Stimulated activated CD4-positive, alpha-beta T cell treated with anti-CD3 and anti-CD28 coated beads, Interleukin-12 subunit alpha, Interleukin-12 subunit beta, amount 100 ng/mL, for 4 hours (primary cell): Measurements from ENCODE around the gene ADGRB3.
"Not testable (repeated sequence)": the region's sequence is repeated elsewhere in the genome, so short reads cannot be mapped to it uniquely, and the experiment has no call there.

Source experiments
- DNase-seq: peaks from one replicate; pipeline ENCODE4 v3.0.0-alpha.2; 2020

The ADGRB3 gene

DNA sequence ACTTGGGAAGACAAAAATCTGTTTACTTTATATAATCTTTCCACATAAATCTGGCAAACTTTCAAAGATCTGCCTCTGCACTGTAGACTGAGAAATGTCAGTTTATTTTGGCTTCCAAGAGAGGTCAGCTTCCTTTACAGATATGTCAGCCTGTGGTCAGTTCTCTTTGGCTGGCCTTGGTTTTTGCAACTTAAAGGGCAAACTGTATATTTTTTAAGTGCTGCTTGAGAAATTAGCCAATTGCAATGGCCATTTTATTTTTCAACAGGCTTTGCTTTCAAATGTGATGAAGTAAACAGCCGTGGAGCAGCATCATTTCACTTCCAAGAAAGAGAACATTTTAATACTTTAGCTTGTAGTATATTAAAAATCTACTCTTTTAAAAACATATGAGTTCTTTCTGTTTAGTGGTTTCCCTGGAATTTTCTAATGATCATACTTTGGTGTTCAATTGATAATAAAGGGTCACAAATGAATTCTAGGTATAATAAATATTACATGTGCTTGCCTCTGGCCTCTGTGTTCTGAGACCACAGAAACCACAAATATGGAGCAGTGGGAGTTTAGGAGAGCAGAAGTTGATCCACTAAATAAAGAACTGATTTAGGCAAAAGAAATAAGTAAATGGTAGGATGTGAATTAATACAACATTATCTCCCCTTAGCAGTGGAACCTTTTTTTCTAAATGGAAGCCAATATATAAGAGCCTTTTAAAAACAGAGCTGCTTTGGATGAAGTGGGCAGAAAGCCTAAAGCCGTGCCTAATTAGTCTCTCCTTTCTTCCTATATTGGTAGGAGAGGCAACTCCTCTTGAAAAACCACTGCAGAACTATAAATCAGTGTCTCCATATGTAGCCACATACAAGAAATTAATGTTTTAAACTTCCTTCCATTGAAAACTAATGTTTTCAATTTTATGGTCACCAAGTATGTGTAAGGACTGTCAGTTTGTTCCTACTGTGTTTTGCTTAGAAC, 16.2 kb downstream of the ADGRB3 start:
- no peak for DNase-seq

- no peak for DNase-seq
These were observed 17.0 kb downstream of the ADGRB3 start for GRCh38 chr6:68652117-68652536.

- no peak for DNase-seq
These were observed 18.1 kb downstream of the ADGRB3 start for GRCh38 chr6:68653074-68653705.

DNA sequence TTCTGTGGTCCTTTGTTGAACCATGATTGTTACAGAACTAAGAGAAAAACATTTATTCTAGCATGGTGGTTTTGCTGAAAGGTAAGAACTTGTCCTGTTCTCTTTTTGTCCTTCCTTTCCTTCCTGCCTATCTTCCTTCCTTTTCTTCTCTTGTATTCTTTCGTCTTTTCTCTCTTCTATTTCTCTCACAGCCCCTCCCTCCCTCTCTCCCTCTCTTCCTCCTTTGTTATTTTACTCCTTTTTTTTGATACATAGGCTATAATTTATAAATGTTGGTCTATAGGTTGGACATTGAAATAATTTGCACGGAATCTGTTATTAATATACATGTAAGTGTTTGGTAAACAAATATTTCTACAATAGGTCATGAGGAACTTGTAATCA, 18.6 kb downstream of the ADGRB3 start:
- no peak for DNase-seq

GRCh38 chr6:68654134-68654533, 19.1 kb downstream of the ADGRB3 start:
- DNase-seq, result no peak

DNA sequence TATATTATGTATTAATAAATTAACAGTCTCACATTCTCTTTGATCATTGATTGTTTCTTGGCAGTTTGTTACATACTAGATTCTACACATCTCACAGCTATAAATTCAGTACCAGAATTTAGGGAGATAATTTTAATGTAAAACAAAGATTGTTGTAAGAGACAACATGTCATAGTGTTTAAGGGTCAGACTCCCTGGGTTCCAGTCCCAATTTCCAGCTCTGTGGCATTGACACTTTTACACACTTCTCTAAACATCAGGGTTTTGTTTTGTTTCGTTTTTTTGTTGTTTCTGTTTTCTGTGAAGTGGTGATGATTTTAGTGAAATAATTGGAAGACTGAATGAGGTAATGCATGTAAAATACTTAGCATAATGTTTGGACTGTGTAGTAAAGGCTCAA, 19.9 kb downstream of the ADGRB3 start:
- no peak for DNase-seq

DNA sequence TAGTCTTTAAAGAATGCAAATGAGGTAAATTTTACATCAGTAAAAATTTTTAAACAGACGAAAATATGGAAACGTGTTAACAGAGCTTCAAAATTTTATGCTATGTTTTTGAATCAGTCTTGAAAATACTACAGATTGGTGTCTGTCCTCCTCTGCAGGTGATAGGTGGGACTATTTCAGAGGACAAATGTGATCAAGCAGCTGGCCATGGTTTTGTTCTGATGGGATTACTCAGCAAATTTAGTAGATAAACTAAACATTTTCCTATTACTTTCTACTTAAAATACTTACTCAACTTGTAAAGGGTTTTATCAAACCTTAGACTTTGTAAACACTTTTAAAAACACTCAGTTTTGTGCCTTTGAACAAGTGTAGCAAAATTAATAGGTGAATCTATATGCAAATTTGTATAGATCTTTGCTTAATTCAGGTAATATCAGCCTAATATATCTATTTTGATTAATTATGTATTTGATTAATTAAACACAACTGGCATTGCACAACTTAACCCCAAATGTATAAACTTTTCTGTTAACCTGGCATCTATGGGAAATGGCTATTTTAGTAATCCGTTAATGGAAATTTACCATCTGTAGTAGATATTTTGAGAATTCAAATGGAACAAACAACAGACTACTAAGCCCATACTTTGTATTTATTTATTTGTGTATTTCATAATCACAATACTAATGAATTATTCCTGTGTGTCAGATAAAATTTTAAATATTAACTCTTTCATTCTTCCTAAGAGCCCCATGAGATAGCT, 22.5 kb downstream of the ADGRB3 start:
- no peak for DNase-seq

GRCh38 chr6:68658338-68658737, 23.3 kb downstream of the ADGRB3 start:
- no peak for DNase-seq

GRCh38 chr6:68673255-68673654, 38.2 kb downstream of the ADGRB3 start:
- no peak for DNase-seq

- DNase-seq, result no peak
These were observed 40.5 kb downstream of the ADGRB3 start for GRCh38 chr6:68675548-68675947.

- DNase-seq, result not testable (repeated sequence)
These were observed 41.0 kb downstream of the ADGRB3 start for GRCh38 chr6:68676094-68676493.

GRCh38 chr6:68677058-68677457, 42.0 kb downstream of the ADGRB3 start:
- no peak for DNase-seq

DNA sequence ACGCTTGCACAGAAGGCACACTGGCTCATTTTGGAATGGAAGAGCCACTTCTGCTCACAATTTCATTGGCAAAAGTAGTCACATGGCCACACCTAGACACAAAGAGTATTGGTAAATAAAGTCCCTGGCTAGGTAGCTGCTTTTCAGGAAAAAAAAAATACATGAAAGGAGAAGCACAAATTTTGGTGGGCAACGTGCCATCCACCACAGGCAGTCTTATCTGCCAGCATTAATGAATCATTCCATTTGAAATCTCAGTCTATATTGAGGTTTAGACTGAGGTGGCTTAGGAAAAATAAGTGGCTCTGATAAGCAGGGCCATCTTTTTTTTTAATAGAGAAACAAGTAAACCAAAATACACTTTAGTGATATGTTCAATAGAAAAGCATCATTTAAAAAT, 44.3 kb downstream of the ADGRB3 start:
- no peak for DNase-seq

GRCh38 chr6:68680264-68680663, 45.2 kb downstream of the ADGRB3 start:
- DNase-seq, result no peak

DNA sequence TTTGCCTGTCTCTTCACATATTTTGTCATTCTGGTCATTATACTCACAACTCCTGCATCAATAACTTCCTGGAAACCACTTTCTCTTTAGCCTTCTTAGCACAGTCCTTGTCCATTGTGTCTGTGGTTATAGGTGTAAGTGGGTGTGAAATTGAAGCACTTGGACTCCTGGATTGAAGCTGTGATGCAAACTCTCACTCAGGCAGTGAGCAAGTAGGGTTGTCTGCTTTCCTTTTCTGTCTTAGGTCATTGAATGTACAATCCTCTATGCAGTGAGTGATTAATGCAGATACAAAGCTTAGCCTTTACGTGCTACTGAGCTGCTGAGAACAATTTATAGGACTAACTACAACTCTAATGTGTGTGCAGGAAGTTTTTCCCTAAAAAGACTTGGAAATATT, 54.8 kb downstream of the ADGRB3 start:
- DNase-seq, result no peak

- DNase-seq, result no peak
These were observed 56.0 kb downstream of the ADGRB3 start for GRCh38 chr6:68691120-68691519.

DNA sequence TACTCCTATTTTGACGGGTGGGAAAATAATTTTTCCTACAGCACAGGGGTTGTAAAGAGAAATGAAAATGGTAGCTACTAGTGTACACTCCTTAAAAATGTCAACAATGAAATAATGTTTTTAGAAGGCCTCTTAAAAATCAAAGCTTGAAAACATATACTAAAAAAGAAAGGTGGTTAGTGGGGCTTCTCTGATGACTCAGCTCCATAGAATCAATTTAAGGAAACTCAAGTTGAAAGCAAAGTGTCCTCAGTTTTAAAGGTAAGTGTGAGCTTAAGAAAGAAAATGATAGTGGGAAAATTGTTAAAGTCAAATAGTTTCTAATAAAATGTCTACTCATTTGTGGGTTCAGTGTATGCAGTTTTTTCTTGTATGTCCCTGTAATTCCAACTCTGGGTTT, 58.2 kb downstream of the ADGRB3 start:
- no peak for DNase-seq

DNA sequence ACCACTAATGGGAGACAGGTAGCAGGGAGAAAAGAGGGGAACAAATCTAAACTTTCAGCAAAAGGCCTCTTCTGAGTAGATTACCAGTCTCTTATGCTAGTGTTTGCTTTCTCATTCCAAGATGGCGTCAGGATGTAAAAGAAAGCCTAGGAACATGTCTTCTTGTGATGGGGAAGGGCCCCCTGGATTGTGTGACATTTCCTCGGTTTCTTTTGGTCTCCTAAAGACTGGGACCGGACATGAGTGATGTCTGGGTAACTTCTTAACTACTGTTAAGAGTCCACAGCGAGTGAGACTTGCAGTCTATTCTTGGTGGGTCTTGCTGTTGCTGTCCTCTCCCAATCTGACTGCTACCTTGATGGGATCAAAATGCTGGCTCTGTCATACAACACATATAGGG, 60.3 kb downstream of the ADGRB3 start:
- DNase-seq, result no peak

- no peak for DNase-seq
These were observed 60.8 kb downstream of the ADGRB3 start for GRCh38 chr6:68695838-68696237.

- DNase-seq, result no peak
These were observed 62.3 kb downstream of the ADGRB3 start for GRCh38 chr6:68697394-68697793.

GRCh38 chr6:68701159-68701558, 66.1 kb downstream of the ADGRB3 start:
- DNase-seq, result no peak

DNA sequence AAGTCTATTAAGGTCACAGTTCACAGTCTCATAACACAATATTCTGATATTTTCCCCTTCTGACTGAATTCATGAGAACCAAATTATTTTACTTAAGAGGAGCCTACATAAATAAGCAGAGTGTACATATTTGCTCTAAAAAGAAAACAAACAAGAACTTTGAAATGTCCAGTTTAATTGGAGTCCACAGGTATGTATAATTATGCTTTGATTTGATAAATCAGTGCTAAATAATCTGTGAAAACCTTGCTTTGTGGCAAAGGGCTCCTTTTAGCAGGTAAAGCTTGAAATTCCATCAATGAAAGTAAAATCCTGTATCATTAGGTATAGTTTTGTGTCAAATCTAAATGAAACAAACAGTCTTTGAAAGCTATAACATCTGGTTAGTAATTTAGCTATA, 69.4 kb downstream of the ADGRB3 start:
- no peak for DNase-seq

- DNase-seq, result no peak
These were observed 74.0 kb downstream of the ADGRB3 start for GRCh38 chr6:68709091-68709490.

DNA sequence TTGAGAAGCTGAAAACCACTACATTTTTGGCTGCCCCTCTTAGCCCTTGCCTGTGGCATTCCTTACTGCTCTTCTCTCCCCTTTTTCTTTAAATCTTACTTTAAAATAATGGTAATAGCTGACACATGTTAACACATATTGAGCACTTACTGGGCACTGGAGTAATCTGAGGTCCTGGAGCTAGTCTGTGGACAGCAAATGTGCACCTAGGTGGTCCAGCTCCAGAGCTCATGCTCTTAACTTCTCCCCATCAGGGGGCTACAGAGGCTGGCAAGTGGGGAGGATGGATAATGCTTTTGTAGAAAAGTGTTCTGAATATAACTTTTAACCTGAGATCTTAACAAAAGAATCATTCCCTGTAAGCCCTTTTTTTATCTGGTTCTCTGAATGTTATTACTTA, 74.8 kb downstream of the ADGRB3 start:
- no peak for DNase-seq
